Renal cortex interstitium (tissue), 11 donors: ENCODE results near the gene ABHD17C. TPM values are rescaled to one million over a fixed set of nuclear protein-coding genes. Genes with fewer than 3 reads are reported as not detected.

Experiments
- DNase-seq, 11 donors: peaks; one replicate each; pipeline ENCODE4 v3.0.0-alpha.2; 2013; ENCODE audit warnings: low read depth in 9 of 11, low spot score in 4 of 11; ENCODE audit errors: extremely low read depth in 1 of 11
- polyA plus RNA-seq, 3 donors: library from polyadenylated mRNA; unstranded; fragments of 120-200 nt; gene quantifications; one replicate each; pipeline ENCODE4 v1.2.1, GENCODE V29; 2013; ENCODE audit not compliant: insufficient read length in 3 of 3

Gene ABHD17C
- polyA plus RNA-seq, 3 donors = 29.8 to 36.7 (median 31.7) TPM

- DNase-seq = no peak
These were observed 15.8 kb downstream of the ABHD17C start for GRCh38 chr15:80710635-80711554.

GRCh38 chr15:80711886-80712285, 16.8 kb downstream of the ABHD17C start:
- no peak for DNase-seq

GRCh38 chr15:80712956-80713355, 17.8 kb downstream of the ABHD17C start:
- DNase-seq = no peak

- no peak for DNase-seq
These were observed 26.4 kb downstream of the ABHD17C start for GRCh38 chr15:80721476-80721875.

GRCh38 chr15:80722811-80723210, 27.7 kb downstream of the ABHD17C start:
- no peak for DNase-seq

GRCh38 chr15:80727196-80727595, 32.1 kb downstream of the ABHD17C start:
- no peak for DNase-seq

GRCh38 chr15:80727596-80727995, 32.5 kb downstream of the ABHD17C start:
- no peak for DNase-seq

GRCh38 chr15:80730387-80730786, 35.3 kb downstream of the ABHD17C start:
- no peak for DNase-seq

- DNase-seq = no peak
These were observed 35.8 kb downstream of the ABHD17C start for GRCh38 chr15:80730926-80731325.

GRCh38 chr15:80732167-80732566, 37.1 kb downstream of the ABHD17C start:
- DNase-seq = no peak

GRCh38 chr15:80732818-80733217, 37.7 kb downstream of the ABHD17C start:
- DNase-seq = no peak

GRCh38 chr15:80733460-80733859, 38.4 kb downstream of the ABHD17C start:
- DNase-seq = no peak

- no peak for DNase-seq
These were observed 40.2 kb downstream of the ABHD17C start for GRCh38 chr15:80735344-80735743.

- DNase-seq = peak in 10 of 11 donors; percentile 49 to 77 (median 66)
These were observed 41.5 kb downstream of the ABHD17C start for GRCh38 chr15:80736560-80736959.

- no peak for DNase-seq
These were observed 44.8 kb downstream of the ABHD17C start for GRCh38 chr15:80739919-80740318.

- no peak for DNase-seq
These were observed 47.0 kb downstream of the ABHD17C start for GRCh38 chr15:80742081-80742480.

- DNase-seq = peak in 1 of 11 donors; percentile 15
These were observed 48.2 kb downstream of the ABHD17C start for GRCh38 chr15:80743189-80743833.

GRCh38 chr15:80744415-80744814, 49.3 kb downstream of the ABHD17C start:
- no peak for DNase-seq

- peak in 1 of 11 donors; percentile 14 for DNase-seq
These were observed 49.7 kb downstream of the ABHD17C start for GRCh38 chr15:80744826-80745225.

GRCh38 chr15:80745888-80746287, 50.8 kb downstream of the ABHD17C start:
- no peak for DNase-seq
